22Rv1 (cell line): ENCODE measurements around the gene DCLK2.

Experiments
- CTCF ChIP-seq: fragments of 450-650 bp; IDR thresholded peaks from 2 replicates; pipeline ENCODE4 v1.5.1; 2017; ENCODE audit warnings: mild to moderate bottlenecking
- ZFX ChIP-seq: fragments of 450-650 bp; IDR thresholded peaks from 2 replicates; pipeline ENCODE4 v1.6.1; 2017; ENCODE audit warnings: antibody characterized with exemption, borderline replicate concordance

- TF ChIP-seq CTCF, result no peak
- TF ChIP-seq ZFX, result no peak
Measured at GRCh38 chr4:150262611-150263010, 184.4 kb downstream of the DCLK2 start.
